A172 (cell line): ENCODE data around the gene TNFRSF13B. TPM values are rescaled to one million over a fixed set of nuclear protein-coding genes. Genes with fewer than 3 reads are reported as not detected.
"Not testable (repeated sequence)": the region's sequence is repeated elsewhere in the genome, so short reads cannot be mapped to it uniquely, and the experiment has no call there.

Source experiments
- DNase-seq: peaks from one replicate; pipeline ENCODE4 v3.0.0-alpha.2; 2015; ENCODE audit warnings: low spot score
- total RNA-seq: library from RNA; depleted of rRNA; stranded (reverse); fragments of >200 nt; shearing (Covaris generic); gene quantifications from 2 replicates; pipeline ENCODE4 v1.2.3, GENCODE V29; 2014

TNFRSF13B gene
- total RNA-seq, 1 experiment from 2014 or later: not detected

GRCh38 chr17:16961022-16961421, 10.9 kb downstream of the TNFRSF13B start:
- not testable (repeated sequence) for DNase-seq

- not testable (repeated sequence) for DNase-seq
Observed at GRCh38 chr17:16955011-16955410, 16.9 kb downstream of the TNFRSF13B start.

GRCh38 chr17:16954521-16954920, 17.4 kb downstream of the TNFRSF13B start:
- DNase-seq: no peak

- DNase-seq: no peak
Observed at GRCh38 chr17:16953841-16954240, 18.1 kb downstream of the TNFRSF13B start.

GRCh38 chr17:16953347-16953746, 18.6 kb downstream of the TNFRSF13B start:
- DNase-seq: no peak

- no peak for DNase-seq
Observed at GRCh38 chr17:16952401-16952800, 19.5 kb downstream of the TNFRSF13B start.

- DNase-seq: no peak
Observed at GRCh38 chr17:16950488-16950887, 21.4 kb downstream of the TNFRSF13B start.

- DNase-seq: no peak
Observed at GRCh38 chr17:16948587-16949376, 23.1 kb downstream of the TNFRSF13B start.

GRCh38 chr17:16947470-16947869, 24.4 kb downstream of the TNFRSF13B start:
- no peak for DNase-seq

GRCh38 chr17:16945663-16946218, 26.2 kb downstream of the TNFRSF13B start:
- no peak for DNase-seq

GRCh38 chr17:16945136-16945482, 26.8 kb downstream of the TNFRSF13B start:
- no peak for DNase-seq

GRCh38 chr17:16944334-16945135, 27.4 kb downstream of the TNFRSF13B start:
- no peak for DNase-seq

- DNase-seq: no peak
Observed at GRCh38 chr17:16943541-16944333, 28.2 kb downstream of the TNFRSF13B start.

- no peak for DNase-seq
Observed at GRCh38 chr17:16943032-16943352, 28.9 kb downstream of the TNFRSF13B start.

- peak; percentile 20 for DNase-seq
Observed at GRCh38 chr17:16942141-16943031, 29.5 kb downstream of the TNFRSF13B start.

- DNase-seq: no peak
Observed at GRCh38 chr17:16941072-16942036, 30.6 kb downstream of the TNFRSF13B start.

GRCh38 chr17:16940116-16940881, 31.6 kb downstream of the TNFRSF13B start:
- DNase-seq: no peak

- no peak for DNase-seq
Observed at GRCh38 chr17:16939606-16940115, 32.3 kb downstream of the TNFRSF13B start.

GRCh38 chr17:16939208-16939576, 32.7 kb downstream of the TNFRSF13B start:
- no peak for DNase-seq
